HG02678 (cell line): ENCODE data around the gene ALG2.

Experiments used
- ATAC-seq: cut with Tn5 transposase; IDR thresholded peaks from one replicate; pipeline ENCODE4 v1.9.1; 2021; ENCODE audit warnings: mild to moderate bottlenecking, moderate library complexity; ENCODE audit not compliant: unreplicated experiment

Gene ALG2

GRCh38 chr9:99193466-99193821, 28.3 kb downstream of the ALG2 start:
- no peak for ATAC-seq

DNA sequence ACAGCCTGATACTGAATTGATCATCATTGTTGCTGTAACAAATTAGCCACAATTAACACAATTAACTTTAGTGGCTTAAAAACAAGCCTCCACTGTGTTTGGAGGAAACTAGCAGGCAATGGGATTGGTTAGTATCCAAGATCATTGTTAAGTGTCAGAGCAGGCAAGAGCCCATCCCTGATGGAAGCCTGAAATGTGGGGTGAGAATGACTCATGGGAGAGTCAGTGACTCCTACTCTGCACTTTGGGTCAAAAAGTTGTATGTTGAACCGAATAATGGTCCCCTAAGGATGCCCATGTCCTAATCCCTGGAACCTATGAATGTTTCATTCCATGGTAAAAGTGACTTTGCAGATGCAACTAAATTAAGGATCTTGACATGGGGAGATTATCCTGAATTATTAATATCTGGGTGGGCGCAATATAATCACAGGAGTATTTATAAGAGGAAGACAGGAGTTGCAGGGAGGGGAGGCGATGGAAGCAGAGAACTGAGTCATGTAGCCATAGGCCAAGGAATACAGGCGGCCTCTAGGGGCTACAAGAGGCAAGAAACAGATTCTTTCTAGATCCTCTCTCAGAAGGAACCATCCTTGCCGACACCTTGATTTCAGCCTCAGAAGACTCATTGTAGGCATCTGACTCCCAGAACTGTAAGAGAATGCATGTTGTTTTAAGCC, 28.8 kb downstream of the ALG2 start:
- no peak for ATAC-seq

DNA sequence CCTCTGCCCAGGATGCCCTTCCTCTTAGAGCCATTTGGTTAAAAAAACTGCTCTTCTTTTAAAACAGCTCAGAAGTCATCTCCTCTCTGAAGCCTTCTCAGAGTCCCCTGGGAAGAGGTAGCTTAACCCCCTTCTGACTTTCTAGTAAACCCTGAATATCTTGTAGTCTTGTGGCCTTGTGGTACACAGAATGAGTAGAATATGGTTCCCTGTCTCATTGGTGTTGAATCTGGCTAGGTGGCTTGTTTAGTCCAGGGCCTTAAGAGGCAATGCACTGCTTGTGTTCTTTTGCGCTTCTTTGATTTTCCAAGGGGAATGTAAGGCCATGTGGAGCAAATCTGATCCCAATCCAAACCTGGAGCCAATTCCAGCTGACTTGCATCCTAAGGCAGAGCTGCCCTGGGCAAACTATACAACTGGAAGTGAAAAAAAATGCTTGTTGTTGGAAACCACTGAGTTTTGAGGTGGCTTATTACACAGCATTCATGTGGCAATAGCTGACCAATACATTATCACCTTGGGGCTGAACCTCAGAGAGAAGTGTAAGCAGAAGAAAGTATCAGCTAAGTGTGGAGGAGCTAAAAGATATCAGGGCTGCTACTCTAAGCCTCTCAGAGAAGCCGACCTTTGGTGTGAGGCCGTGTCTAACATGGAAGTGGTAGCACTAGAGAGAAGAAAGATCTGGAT, 31.0 kb downstream of the ALG2 start:
- no peak for ATAC-seq

DNA sequence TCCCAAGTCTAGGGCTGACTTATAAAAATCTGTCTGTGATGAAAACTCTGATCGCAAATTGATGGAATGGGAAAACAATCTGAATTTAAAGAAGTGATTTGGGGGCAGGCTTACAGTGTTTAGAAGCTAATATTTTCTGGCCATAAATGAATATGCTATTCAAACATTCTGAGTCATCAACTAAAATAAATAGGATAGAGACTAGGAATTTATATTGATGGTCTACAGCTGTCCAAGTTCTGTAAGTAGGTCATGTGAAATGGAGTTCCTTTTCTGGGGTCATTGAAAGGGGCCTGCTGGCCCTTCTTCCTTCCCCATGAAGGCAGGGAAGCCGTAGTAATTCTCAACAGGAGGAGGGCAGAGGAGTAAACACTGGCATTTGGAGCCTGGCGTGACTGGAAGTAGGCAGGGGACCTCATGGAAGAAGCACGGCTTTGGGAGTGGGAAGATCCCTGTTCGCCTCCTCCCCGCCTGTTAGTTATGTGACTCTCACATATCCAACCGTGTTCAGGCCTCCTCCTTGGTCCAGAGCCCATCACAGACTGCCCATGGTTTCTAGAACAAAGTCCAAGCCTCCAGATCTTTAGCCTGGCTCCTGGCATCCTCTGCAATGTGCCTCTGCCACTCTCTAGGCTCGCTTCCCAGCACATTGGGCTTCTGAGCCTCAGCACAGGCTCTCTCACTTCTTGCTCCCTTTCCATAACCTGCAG, 31.7 kb downstream of the ALG2 start:
- no peak for ATAC-seq

DNA sequence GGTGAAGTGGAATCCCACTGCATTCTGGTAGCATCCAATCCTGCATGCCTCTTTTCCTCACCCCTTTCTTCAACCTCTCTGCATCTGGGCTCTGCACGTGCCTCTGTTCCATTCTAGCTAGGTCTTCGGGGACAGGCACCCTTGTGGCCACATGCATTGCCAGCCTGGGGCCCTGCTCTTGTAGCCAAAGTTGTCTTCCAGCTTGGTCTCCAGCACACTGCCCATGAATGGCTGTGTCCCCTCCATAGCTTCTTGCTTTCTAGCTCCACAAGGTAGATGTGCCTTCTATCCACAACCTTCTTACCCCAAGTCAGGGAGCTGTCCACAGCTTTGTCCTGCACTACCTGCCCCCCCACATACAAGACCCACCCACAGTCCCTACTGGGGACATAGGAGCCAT, 32.6 kb downstream of the ALG2 start:
- no peak for ATAC-seq

DNA sequence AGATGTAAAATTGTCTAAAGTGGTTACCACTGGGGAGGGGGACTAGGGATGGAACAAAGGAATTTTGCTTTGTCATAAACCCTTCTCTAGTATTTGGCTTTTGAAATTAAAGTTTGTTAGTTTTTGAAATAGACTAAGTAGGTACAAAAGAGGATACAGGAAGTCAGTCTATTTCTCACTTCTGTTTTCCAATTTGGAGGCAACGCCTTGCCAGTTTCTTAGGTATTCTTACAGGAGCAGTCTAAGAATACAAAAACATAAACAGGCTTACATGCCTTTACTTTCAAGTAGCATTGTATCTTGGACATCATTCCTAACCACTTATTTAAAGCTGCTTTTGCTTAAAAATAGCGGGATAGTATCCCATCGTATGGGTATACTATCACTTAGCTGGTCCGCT, 34.4 kb downstream of the ALG2 start:
- no peak for ATAC-seq

GRCh38 chr9:99185934-99186333, 35.8 kb downstream of the ALG2 start:
- no peak for ATAC-seq

GRCh38 chr9:99185348-99185632, 36.5 kb downstream of the ALG2 start:
- ATAC-seq, result no peak

- peak; percentile 59 for ATAC-seq
Measured at GRCh38 chr9:99184475-99185347, 37.0 kb downstream of the ALG2 start.

- no peak for ATAC-seq
Measured at GRCh38 chr9:99184110-99184474, 37.6 kb downstream of the ALG2 start.

DNA sequence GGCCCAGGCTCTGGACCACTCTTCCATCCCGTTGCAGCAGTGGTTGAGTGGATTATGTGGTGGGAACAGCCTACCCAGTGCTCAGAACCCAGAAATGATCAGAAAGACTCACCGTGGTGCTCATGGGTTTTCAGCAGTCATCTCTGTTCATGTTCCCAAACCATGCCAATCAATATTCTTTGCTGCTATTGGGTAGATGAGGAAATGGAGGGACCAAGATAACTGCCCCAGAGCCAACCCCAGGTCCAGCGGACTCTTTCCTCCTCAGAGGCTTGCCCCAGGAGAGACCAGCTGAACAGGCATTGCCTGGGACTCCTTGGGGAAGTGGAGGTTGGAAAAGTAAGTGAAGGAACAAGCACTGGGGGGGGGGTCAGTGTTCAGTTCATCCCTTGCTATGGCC, 38.1 kb downstream of the ALG2 start:
- no peak for ATAC-seq

- no peak for ATAC-seq
Measured at GRCh38 chr9:99182356-99182755, 39.4 kb downstream of the ALG2 start.

GRCh38 chr9:99181621-99182020, 40.1 kb downstream of the ALG2 start:
- peak; percentile 53 for ATAC-seq

GRCh38 chr9:99181206-99181605, 40.5 kb downstream of the ALG2 start:
- ATAC-seq, result no peak

- ATAC-seq, result no peak
Measured at GRCh38 chr9:99180662-99181061, 41.1 kb downstream of the ALG2 start.

GRCh38 chr9:99180199-99180598, 41.5 kb downstream of the ALG2 start:
- peak; percentile 37 for ATAC-seq

DNA sequence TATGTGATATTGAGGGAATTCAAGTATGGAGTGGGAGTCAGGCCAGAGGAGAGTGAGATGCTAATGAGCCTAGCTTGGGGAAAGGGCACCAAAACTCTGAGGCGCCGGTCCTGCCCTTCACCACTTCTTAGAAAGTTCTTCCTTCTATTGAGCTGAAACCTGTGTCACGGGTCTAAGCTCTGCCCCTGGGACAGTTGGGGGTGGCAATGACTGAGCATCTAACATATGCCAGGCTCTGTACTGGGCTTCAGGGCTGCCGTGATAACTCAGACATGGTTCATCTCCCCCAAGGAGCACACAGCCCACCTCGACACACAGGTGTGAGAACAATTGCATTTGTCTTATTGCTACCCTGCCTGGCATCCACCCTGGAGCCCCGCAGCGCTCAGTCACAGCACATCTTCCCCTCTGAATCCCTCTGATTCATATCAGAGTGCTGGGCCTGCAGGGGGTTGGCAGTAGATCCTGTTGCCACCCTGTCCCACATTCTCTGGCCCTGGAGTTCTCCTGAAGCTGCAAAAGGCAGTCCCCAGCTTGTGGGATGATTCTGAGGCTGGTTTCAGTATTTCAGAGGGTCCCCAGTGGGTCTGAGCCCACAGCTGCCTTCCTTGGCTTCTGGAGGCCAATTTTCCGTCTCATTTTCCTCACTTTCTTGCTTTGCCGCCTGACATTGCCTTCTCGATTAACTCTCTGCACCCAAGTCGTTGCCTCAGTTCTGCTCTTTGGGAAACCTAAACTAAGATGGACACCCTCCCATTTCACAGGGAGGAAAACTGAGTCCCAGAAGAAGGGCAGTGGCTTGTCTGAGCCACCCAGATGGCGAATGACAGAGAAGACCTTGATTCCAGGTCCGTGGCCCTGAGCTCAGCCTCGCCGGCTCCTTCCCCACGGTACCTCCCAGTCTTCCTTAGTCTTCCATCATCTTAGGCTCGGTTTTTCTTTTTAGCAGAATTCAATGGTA, 42.5 kb downstream of the ALG2 start:
- ATAC-seq, result no peak

- no peak for ATAC-seq
Measured at GRCh38 chr9:99177576-99178366, 44.0 kb downstream of the ALG2 start.

- peak; percentile 33 for ATAC-seq
Measured at GRCh38 chr9:99176527-99177013, 45.2 kb downstream of the ALG2 start.
